Left lung (tissue), 10 donors: ENCODE data around the gene MAPK11. TPM values are rescaled to one million over a fixed set of nuclear protein-coding genes. Genes with fewer than 3 reads are reported as not detected.
"Not testable (repeated sequence)": the region's sequence is repeated elsewhere in the genome, so short reads cannot be mapped to it uniquely, and the experiment has no call there.

ENCODE experiments used
- ATAC-seq: fragments of 200-7000 bp; cut with Tn5 transposase; one replicate; pipeline ENCODE4 v1.9.1; 2020; ENCODE audit warnings: moderate library complexity
- DNase-seq, 4 donors: peaks; one replicate each; pipeline ENCODE4 v3.0.0-alpha.2; 2013 to 2020
- H3K27ac ChIP-seq, 2 donors: fragments of 200-600 bp; sonication (generic) in 1 of 2; one replicate each; pipeline versions ENCODE4 v1.5.0 to v1.8.0; 2020 to 2021
- H3K27me3 ChIP-seq, 2 donors: fragments of 200-600 bp; sonication (generic) in 1 of 2; one replicate each; pipeline versions ENCODE4 v1.5.0 to v1.8.0; 2020 to 2021
- H3K36me3 ChIP-seq, 2 donors: fragments of 200-600 bp; sonication (generic) in 1 of 2; one replicate each; pipeline versions ENCODE4 v1.5.0 to v1.8.0; 2020 to 2021
- H3K4me1 ChIP-seq, 2 donors: fragments of 200-600 bp; one replicate each; pipeline ENCODE4 v1.8.0; 2021
- H3K4me3 ChIP-seq, 2 donors: fragments of 200-600 bp; sonication (generic) in 1 of 2; one replicate each; pipeline versions ENCODE4 v1.5.0 to v1.8.0; 2020 to 2021; ENCODE audit warnings: mild to moderate bottlenecking in 1 of 2
- H3K9me3 ChIP-seq, 2 donors: fragments of 200-600 bp; sonication (generic) in 1 of 2; one replicate each; pipeline versions ENCODE4 v1.5.0 to v1.8.0; 2020 to 2021
- CTCF ChIP-seq, 2 donors: fragments of 200-600 bp; sonication (generic) in 1 of 2; IDR thresholded peaks; one replicate each; pipeline versions ENCODE4 v1.5.0 to v1.8.0; 2021; ENCODE audit warnings: antibody characterized with exemption in 2 of 2
- intact Hi-C, 2 donors: fragments of 100-400 bp; cut with DNase I; formaldehyde crosslinking; loops; one replicate each; pipeline versions ENCODE4 v1.11.2 to v1.14.2; 2022
- polyA plus RNA-seq, 6 donors: library from polyadenylated mRNA; unstranded; fragments of 120-200 nt; gene quantifications; one replicate each; pipeline ENCODE4 v1.2.1, GENCODE V29; 2013; ENCODE audit not compliant: insufficient read length in 6 of 6
- total RNA-seq, 2 donors: library from RNA; stranded (reverse); fragmentation: NEBNext Ultra II Directional; extraction: Animal tissue kit (Norgen Biotek cat#: 25700); gene quantifications; one replicate each; pipeline ENCODE4 v1.2.1, GENCODE V29; 2021
- donor health status: DM: no; HTN: yes; CAD: no.
- donor health status: DM: no; HTN: no; CAD: no.

Gene MAPK11
- total and polyA plus RNA-seq, 8 donors: 10.3 to 21.5 (median 14.7) TPM

GRCh38 chr22:50277761-50278160 is 7.6 kb upstream of the MAPK11 start:
- H3K36me3 ChIP-seq: peaks cover 11 to 86% of the 10 kb centered on the region in 2 donors
- intact Hi-C loops: loop anchor here (10.0 kb wide), 1 partner anchor 47 kb away; the partner anchor contains the start of gene DENND6B (in 2 of the 2)
- no peak for TF ChIP-seq CTCF (IDR thresholded peaks at IDR 0.05)
- H3K4me1 ChIP-seq: no peaks in the 10 kb centered on the region
- no peak overlapping the region for H3K4me3 ChIP-seq
- peaks cover 0 to 1% of the 10 kb centered on the region in 2 donors for H3K27me3 ChIP-seq
- H3K9me3 ChIP-seq: no peaks in the 10 kb centered on the region
- no peak overlapping the region for H3K27ac ChIP-seq
- ATAC-seq (no peak), DNase-seq (no peak)

- H3K27me3 ChIP-seq: peaks cover 0 to 17% of the 10 kb centered on the region in 2 donors
- ATAC-seq: peak; percentile 88
- peak; percentile 59 to 70 for TF ChIP-seq CTCF (IDR thresholded peaks at IDR 0.05)
- no peaks in the 10 kb centered on the region for H3K9me3 ChIP-seq
- H3K27ac ChIP-seq: no peak overlapping the region
- peak in 3 of 4 donors; percentile 44 to 91 (median 77) for DNase-seq
- H3K36me3 ChIP-seq: peaks cover 6 to 69% of the 10 kb centered on the region in 2 donors
- intact Hi-C loops: loop anchor here (10.0 kb wide), 1 partner anchor 49 kb away; the partner anchor contains the start of gene DENND6B (in 2 of the 2)
- H3K4me1 ChIP-seq: peaks cover 11% of the 10 kb centered on the region in 2 donors
- no peak overlapping the region for H3K4me3 ChIP-seq
Measured at GRCh38 chr22:50276143-50276542, 6.0 kb upstream of the MAPK11 start.

GRCh38 chr22:50275181-50276055 is 5.2 kb upstream of the MAPK11 start:
- no peak for ATAC-seq
- no peak for TF ChIP-seq CTCF (IDR thresholded peaks at IDR 0.05)
- no peak for DNase-seq
- Histone ChIP-seq H3K27ac (no peak overlapping the region), H3K4me3 (no peak overlapping the region), H3K27me3 (peaks cover 0 to 25% of the 10 kb centered on the region in 2 donors), H3K9me3 (no peaks in the 10 kb centered on the region), H3K4me1 (peaks cover 18 to 19% of the 10 kb centered on the region in 2 donors), H3K36me3 (peaks cover 6 to 62% of the 10 kb centered on the region in 2 donors)
- intact Hi-C loops: loop anchor here (10.0 kb wide), 1 partner anchor 49 kb away; the partner anchor contains the start of gene DENND6B (in 2 of the 2)

GRCh38 chr22:50274771-50275170 is 4.6 kb upstream of the MAPK11 start:
- no peak for ATAC-seq
- Histone ChIP-seq H3K4me1 (peaks cover 18 to 23% of the 10 kb centered on the region in 2 donors), H3K4me3 (no peak overlapping the region), H3K27ac (no peak overlapping the region), H3K36me3 (peaks cover 6 to 56% of the 10 kb centered on the region in 2 donors), H3K27me3 (peaks cover 0 to 30% of the 10 kb centered on the region in 2 donors), H3K9me3 (no peaks in the 10 kb centered on the region)
- no peak for TF ChIP-seq CTCF (IDR thresholded peaks at IDR 0.05)
- DNase-seq: no peak
- intact Hi-C loops: loop anchor here (10.0 kb wide), 1 partner anchor 50 kb away; the partner anchor contains the start of gene DENND6B (in 2 of the 2)

- intact Hi-C loops: loop anchor here (10.0 kb wide), 1 partner anchor 50 kb away; the partner anchor contains the start of gene DENND6B (in 2 of the 2)
- no peaks in the 10 kb centered on the region for H3K9me3 ChIP-seq
- peaks cover 6 to 51% of the 10 kb centered on the region in 2 donors for H3K36me3 ChIP-seq
- H3K27me3 ChIP-seq: peaks cover 0 to 34% of the 10 kb centered on the region in 2 donors
- no peak overlapping the region for H3K27ac ChIP-seq
- peak in 1 of 4 donors; percentile 65 for DNase-seq
- H3K4me3 ChIP-seq: no peak overlapping the region
- TF ChIP-seq CTCF (IDR thresholded peaks at IDR 0.05): peak in 1 of 2 donors; percentile 21
- no peak for ATAC-seq
- H3K4me1 ChIP-seq: peaks cover 18 to 27% of the 10 kb centered on the region in 2 donors
Measured at GRCh38 chr22:50274311-50274710, 4.1 kb upstream of the MAPK11 start.

GRCh38 chr22:50273781-50274180 is 3.6 kb upstream of the MAPK11 start:
- H3K36me3 ChIP-seq: peaks cover 6 to 46% of the 10 kb centered on the region in 2 donors
- intact Hi-C loops: loop anchor here (10.0 kb wide), 1 partner anchor 51 kb away; the partner anchor contains the start of gene DENND6B (in 2 of the 2)

GRCh38 chr22:50273352-50273751 is 3.2 kb upstream of the MAPK11 start:
- not testable (repeated sequence) for DNase-seq, ATAC-seq, H3K27ac ChIP-seq, H3K4me3 ChIP-seq, H3K9me3 ChIP-seq
- H3K36me3 ChIP-seq: peaks cover 1 to 42% of the 10 kb centered on the region in 2 donors
- peaks cover 0 to 44% of the 10 kb centered on the region in 2 donors for H3K27me3 ChIP-seq
- peaks cover 18 to 37% of the 10 kb centered on the region in 2 donors for H3K4me1 ChIP-seq
- intact Hi-C loops: loop anchor here (10.0 kb wide), 1 partner anchor 51 kb away; the partner anchor contains the start of gene DENND6B (in 2 of the 2)

More at GRCh38 chr22:50273781-50274180, 3.6 kb upstream of the MAPK11 start:
- H3K27ac ChIP-seq, H3K4me3 ChIP-seq, DNase-seq, ATAC-seq, H3K9me3 ChIP-seq: not testable (repeated sequence)
- Histone ChIP-seq H3K27me3 (peaks cover 0 to 39% of the 10 kb centered on the region in 2 donors), H3K4me1 (peaks cover 18 to 33% of the 10 kb centered on the region in 2 donors)
